HepG2 (cell line): ENCODE data around the gene CLDN20. TPM values are rescaled to one million over a fixed set of nuclear protein-coding genes. Genes with fewer than 3 reads are reported as not detected.

Source experiments
- CC2D1A ChIP-seq: sonication (generic); formaldehyde crosslinking; IDR thresholded peaks from 2 replicates; pipeline ENCODE4 v1.8.1; 2023; ENCODE audit warnings: mild to moderate bottlenecking, missing genetic modification reagents
- DNMT1 ChIP-seq: sonication (generic); formaldehyde crosslinking; IDR thresholded peaks from 2 replicates; pipeline ENCODE4 v1.5.1; 2020; ENCODE audit warnings: mild to moderate bottlenecking, missing genetic modification reagents
- ELF3 ChIP-seq: IDR thresholded peaks from 2 replicates; pipeline ENCODE4 v1.6.1; 2016; ENCODE audit warnings: missing genetic modification reagents, missing compliant biosample characterization
- ELF4 ChIP-seq: sonication (generic); formaldehyde crosslinking; IDR thresholded peaks from 2 replicates; pipeline ENCODE4 v1.5.0; 2020; ENCODE audit warnings: missing genetic modification reagents, mild to moderate bottlenecking, moderate library complexity, borderline replicate concordance
- ETV5 ChIP-seq: IDR thresholded peaks from 2 replicates; pipeline ENCODE4 v1.6.1; 2018; ENCODE audit warnings: missing biosample characterization, missing genetic modification reagents, inconsistent platforms, borderline replicate concordance
- JARID2 ChIP-seq: sonication (generic); formaldehyde crosslinking; IDR thresholded peaks from 2 replicates; pipeline ENCODE4 v1.8.1; 2023; ENCODE audit warnings: missing genetic modification reagents, inconsistent platforms; ENCODE audit not compliant: insufficient replicate concordance
- MEIS1 ChIP-seq: sonication (generic); formaldehyde crosslinking; IDR thresholded peaks from 2 replicates; pipeline ENCODE4 v1.9.0; 2021; ENCODE audit warnings: mild to moderate bottlenecking, missing genetic modification reagents, moderate library complexity, borderline replicate concordance
- MIXL1 ChIP-seq: IDR thresholded peaks from 2 replicates; pipeline ENCODE4 v1.6.1; 2016
- MZF1 ChIP-seq: sonication (generic); formaldehyde crosslinking; IDR thresholded peaks from 2 replicates; pipeline ENCODE4 v1.8.1; 2023; ENCODE audit warnings: mild to moderate bottlenecking, missing genetic modification reagents, borderline replicate concordance
- REPIN1 ChIP-seq: sonication (generic); formaldehyde crosslinking; IDR thresholded peaks from 2 replicates; pipeline ENCODE4 v1.8.0; 2022; ENCODE audit warnings: missing genetic modification reagents, low read depth, mild to moderate bottlenecking, borderline replicate concordance
- TAF1 ChIP-seq: sonication (generic); formaldehyde crosslinking; IDR thresholded peaks from 2 replicates; pipeline ENCODE4 v1.4.0; 2020; ENCODE audit warnings: missing genetic modification reagents
- TEAD2 ChIP-seq: sonication (generic); formaldehyde crosslinking; IDR thresholded peaks from 2 replicates; pipeline ENCODE4 v1.9.0; 2021; ENCODE audit warnings: missing genetic modification reagents
- THAP8 ChIP-seq: sonication (generic); formaldehyde crosslinking; IDR thresholded peaks from 2 replicates; pipeline ENCODE4 v1.5.1; 2020; ENCODE audit warnings: missing genetic modification reagents, mild to moderate bottlenecking, borderline replicate concordance
- YEATS4 ChIP-seq: sonication (generic); formaldehyde crosslinking; IDR thresholded peaks from 2 replicates; pipeline ENCODE4 v1.4.0; 2020; ENCODE audit warnings: missing genetic modification reagents, borderline replicate concordance
- ZFP37 ChIP-seq: sonication (generic); formaldehyde crosslinking; IDR thresholded peaks from 2 replicates; pipeline ENCODE4 v1.4.0; 2020; ENCODE audit warnings: missing genetic modification reagents, borderline replicate concordance
- ZKSCAN5 ChIP-seq: sonication (generic); formaldehyde crosslinking; IDR thresholded peaks from 2 replicates; pipeline ENCODE4 v1.5.1; 2020; ENCODE audit warnings: mild to moderate bottlenecking, missing genetic modification reagents
- ZNF20 ChIP-seq: sonication (generic); formaldehyde crosslinking; IDR thresholded peaks from 2 replicates; pipeline ENCODE4 v1.4.0; 2020; ENCODE audit warnings: mild to moderate bottlenecking, moderate library complexity, missing genetic modification reagents
- ZNF225 ChIP-seq: sonication (generic); formaldehyde crosslinking; IDR thresholded peaks from 2 replicates; pipeline ENCODE4 v1.4.0; 2020; ENCODE audit warnings: mild to moderate bottlenecking, missing genetic modification reagents
- ZNF263 ChIP-seq: sonication (generic); formaldehyde crosslinking; IDR thresholded peaks from 2 replicates; pipeline ENCODE4 v1.4.0; 2020; ENCODE audit warnings: missing genetic modification reagents
- ZNF34 ChIP-seq: sonication (generic); formaldehyde crosslinking; IDR thresholded peaks from 2 replicates; pipeline ENCODE4 v1.4.0; 2020; ENCODE audit warnings: mild to moderate bottlenecking, missing genetic modification reagents, borderline replicate concordance
- ZNF510 ChIP-seq: sonication (generic); formaldehyde crosslinking; IDR thresholded peaks from 2 replicates; pipeline ENCODE4 v1.4.0; 2020; ENCODE audit warnings: low read depth, mild to moderate bottlenecking, missing genetic modification reagents
- ZNF562 ChIP-seq: sonication (generic); formaldehyde crosslinking; IDR thresholded peaks from 2 replicates; pipeline ENCODE4 v1.8.0; 2022; ENCODE audit warnings: missing genetic modification reagents, borderline replicate concordance
- ZNF652 ChIP-seq: IDR thresholded peaks from 2 replicates; pipeline ENCODE4 v1.6.1; 2016; ENCODE audit warnings: low read depth, borderline replicate concordance
- ZNF670 ChIP-seq: sonication (generic); formaldehyde crosslinking; IDR thresholded peaks from 2 replicates; pipeline ENCODE4 v1.8.0; 2022; ENCODE audit warnings: mild to moderate bottlenecking, missing genetic modification reagents, borderline replicate concordance
- ZNF83 ChIP-seq: sonication (generic); formaldehyde crosslinking; IDR thresholded peaks from 2 replicates; pipeline ENCODE4 v1.4.0; 2020; ENCODE audit warnings: missing genetic modification reagents, mild to moderate bottlenecking, borderline replicate concordance
- polyA plus RNA-seq, 8 experiments: library from polyadenylated mRNA; depleted of rRNA in 3 of 8; stranded (reverse) in 7 of 8; unstranded in 1 of 8; fragments of >200 nt; fragmentation: Illumina TruSeq in 4 of 8; extraction: Trizol in 4 of 8; gene quantifications; 2 replicates each; pipeline versions ENCODE4 v1.2.1 to v1.2.3, GENCODE V29; 2011 to 2016; ENCODE audit warnings: low read depth in 4 of 8, missing spikeins in 1 of 8, mixed read lengths in 1 of 8; ENCODE audit not compliant: insufficient read depth in 1 of 8
- total RNA-seq, 5 experiments: library from RNA; depleted of rRNA; stranded (reverse); fragments of >200 nt; fragmentation: Illumina TruSeq; extraction: Trizol; gene quantifications; 2 replicates each; pipeline ENCODE4 v1.2.3, GENCODE V29; 2016; ENCODE audit warnings: low read depth in 1 of 5
- TF ChIP-seq, protein P1 (sequence below): sonication (generic); formaldehyde crosslinking; IDR thresholded peaks from 2 replicates; pipeline ENCODE4 v1.4.0; 2020; ENCODE audit warnings: missing genetic modification reagents
- TF ChIP-seq, protein P2 (sequence below): sonication (generic); formaldehyde crosslinking; conservative IDR thresholded peaks from 2 replicates; pipeline ENCODE4 v1.4.0; 2020; ENCODE audit warnings: missing genetic modification reagents

CLDN20 gene
- total and polyA plus RNA-seq, 2 of the 13 experiments (the other 11 are each of a cell fraction or from before 2014, with no cell fraction given) = not detected

DNA sequence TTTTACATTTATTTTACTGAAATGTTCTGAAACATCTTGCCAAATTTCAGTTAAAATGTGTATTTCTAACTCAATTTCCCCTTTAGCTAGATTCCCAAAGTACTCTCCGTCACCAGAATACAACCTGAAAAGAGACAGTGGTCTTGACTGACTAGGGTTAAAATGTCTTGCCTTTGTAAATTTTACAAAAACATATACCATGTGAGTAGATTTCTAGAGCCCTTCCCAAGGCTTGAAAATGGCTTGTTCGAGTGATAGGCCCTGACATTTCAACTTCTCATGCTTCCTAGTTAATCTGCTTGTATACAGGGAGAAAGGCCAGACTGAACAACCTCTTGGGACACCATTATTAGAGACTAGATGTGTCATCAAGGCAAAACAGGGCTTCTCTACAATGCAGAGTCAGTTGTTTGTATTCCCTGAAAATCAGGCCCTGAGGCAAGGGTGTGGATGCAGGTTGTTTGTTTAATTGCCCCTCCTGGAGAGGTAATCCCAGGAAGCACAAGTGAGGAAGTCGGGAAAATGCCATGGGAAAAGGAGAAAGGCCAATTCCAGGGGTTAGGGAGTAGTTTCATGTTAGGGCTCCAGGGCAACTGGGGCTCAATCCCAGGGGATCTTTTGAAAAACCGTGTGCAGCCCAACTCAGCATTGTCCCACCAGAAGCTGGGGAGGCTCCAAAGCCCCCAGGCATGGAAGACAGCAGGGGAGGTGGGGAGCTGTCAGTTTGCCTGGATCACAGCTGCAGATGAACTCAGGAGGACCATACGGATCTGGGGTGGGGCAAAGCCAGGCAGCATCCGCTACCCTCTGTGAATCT is 62.1 kb downstream of the CLDN20 start (continued):
- no peak for TF ChIP-seq ZNF20
- TF ChIP-seq ELF3 (CRISPR knock-in tag) = no peak
- no peak for TF ChIP-seq ZNF83 (CRISPR knock-in tag)
- TF ChIP-seq MEIS1 = no peak
- peak; percentile 83 for TF ChIP-seq ELF4 (CRISPR knock-in tag)
- no peak for TF ChIP-seq THAP8
- TF ChIP-seq ETV5 (CRISPR knock-in tag) = peak; percentile 23; the same call in 1 of the 2 replicates
- TF ChIP-seq CC2D1A (CRISPR knock-in tag) = no peak
- TF ChIP-seq DNMT1 = no peak
- TF ChIP-seq ZFP37 = no peak
- peak; percentile 26; the same call in 1 of the 2 replicates for TF ChIP-seq TAF1
- peak; percentile 66 for TF ChIP-seq REPIN1 (CRISPR knock-in tag)
- no peak for TF ChIP-seq JARID2
- TF ChIP-seq ZNF670 = no peak
- peak; percentile 87 for TF ChIP-seq ZNF263 (CRISPR knock-in tag)
- TF ChIP-seq YEATS4 = 0 out of 2 replicates have a peak, but pooled peaks have one; percentile 24
- peak; percentile 38; the same call in 1 of the 2 replicates for TF ChIP-seq ZNF510 (CRISPR knock-in tag)
- no peak for TF ChIP-seq TEAD2 (CRISPR knock-in tag)
- TF ChIP-seq MIXL1 (CRISPR knock-in tag) = no peak
- no peak for TF ChIP-seq ZNF34 (CRISPR knock-in tag)
- peak; percentile 59; the same call in 1 of the 2 replicates for TF ChIP-seq ZNF652 (CRISPR knock-in tag)
- TF ChIP-seq, protein P1, sequence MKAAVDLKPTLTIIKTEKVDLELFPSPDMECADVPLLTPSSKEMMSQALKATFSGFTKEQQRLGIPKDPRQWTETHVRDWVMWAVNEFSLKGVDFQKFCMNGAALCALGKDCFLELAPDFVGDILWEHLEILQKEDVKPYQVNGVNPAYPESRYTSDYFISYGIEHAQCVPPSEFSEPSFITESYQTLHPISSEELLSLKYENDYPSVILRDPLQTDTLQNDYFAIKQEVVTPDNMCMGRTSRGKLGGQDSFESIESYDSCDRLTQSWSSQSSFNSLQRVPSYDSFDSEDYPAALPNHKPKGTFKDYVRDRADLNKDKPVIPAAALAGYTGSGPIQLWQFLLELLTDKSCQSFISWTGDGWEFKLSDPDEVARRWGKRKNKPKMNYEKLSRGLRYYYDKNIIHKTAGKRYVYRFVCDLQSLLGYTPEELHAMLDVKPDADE (CRISPR knock-in tag) = no peak
- no peak for TF ChIP-seq ZNF225 (CRISPR knock-in tag)
- TF ChIP-seq ZKSCAN5 (CRISPR knock-in tag) = no peak
- 0 out of 2 replicates have a peak, but pooled peaks have one; percentile 13 for TF ChIP-seq ZNF562 (CRISPR knock-in tag)
- TF ChIP-seq MZF1 (CRISPR knock-in tag) = no peak
- TF ChIP-seq, protein P2, sequence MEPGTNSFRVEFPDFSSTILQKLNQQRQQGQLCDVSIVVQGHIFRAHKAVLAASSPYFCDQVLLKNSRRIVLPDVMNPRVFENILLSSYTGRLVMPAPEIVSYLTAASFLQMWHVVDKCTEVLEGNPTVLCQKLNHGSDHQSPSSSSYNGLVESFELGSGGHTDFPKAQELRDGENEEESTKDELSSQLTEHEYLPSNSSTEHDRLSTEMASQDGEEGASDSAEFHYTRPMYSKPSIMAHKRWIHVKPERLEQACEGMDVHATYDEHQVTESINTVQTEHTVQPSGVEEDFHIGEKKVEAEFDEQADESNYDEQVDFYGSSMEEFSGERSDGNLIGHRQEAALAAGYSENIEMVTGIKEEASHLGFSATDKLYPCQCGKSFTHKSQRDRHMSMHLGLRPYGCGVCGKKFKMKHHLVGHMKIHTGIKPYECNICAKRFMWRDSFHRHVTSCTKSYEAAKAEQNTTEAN (CRISPR knock-in tag) = no peak
